COR-L47 (cell line): Measurements from ENCODE around the gene TRIM74.
"Not testable (repeated sequence)": the region's sequence is repeated elsewhere in the genome, so short reads cannot be mapped to it uniquely, and the experiment has no call there.

Experiments used
- DNase-seq: peaks from one replicate; lab custom pipeline; 2025; lab: John Stamatoyannopoulos, UW

Gene TRIM74

GRCh38 chr7:72968980-72969516 lies at the start of gene TRIM74:
Gene TRIM74, minus strand, starts transcription at chr7:72969466. Its CDS starts 3,309 bp downstream, at chr7:72966157.
- not testable (repeated sequence) for DNase-seq

GRCh38 chr7:73006491-73006890 lies 37.2 kb upstream of the TRIM74 start:
- DNase-seq: not testable (repeated sequence)

- DNase-seq: not testable (repeated sequence)
Observed at GRCh38 chr7:73005693-73006447, 36.6 kb upstream of the TRIM74 start.

GRCh38 chr7:73005356-73005692 lies 36.1 kb upstream of the TRIM74 start:
- not testable (repeated sequence) for DNase-seq

GRCh38 chr7:72997887-72998468 lies 28.7 kb upstream of the TRIM74 start:
- not testable (repeated sequence) for DNase-seq

GRCh38 chr7:72997447-72997846 lies 28.2 kb upstream of the TRIM74 start:
- DNase-seq: not testable (repeated sequence)

- DNase-seq: not testable (repeated sequence)
Observed at GRCh38 chr7:72995484-72995883, 26.2 kb upstream of the TRIM74 start.

GRCh38 chr7:72990146-72990913 lies 21.1 kb upstream of the TRIM74 start:
- not testable (repeated sequence) for DNase-seq

- not testable (repeated sequence) for DNase-seq
Observed at GRCh38 chr7:72982084-72982483, 12.8 kb upstream of the TRIM74 start.

GRCh38 chr7:72980382-72980781 lies 11.1 kb upstream of the TRIM74 start:
- DNase-seq: not testable (repeated sequence)

GRCh38 chr7:72976434-72976833 lies 7.2 kb upstream of the TRIM74 start:
- not testable (repeated sequence) for DNase-seq

- DNase-seq: not testable (repeated sequence)
Observed at GRCh38 chr7:72975656-72976286, 6.5 kb upstream of the TRIM74 start.

- DNase-seq: not testable (repeated sequence)
Observed at GRCh38 chr7:72974781-72975180, 5.5 kb upstream of the TRIM74 start.

- DNase-seq: not testable (repeated sequence)
Observed at GRCh38 chr7:72971505-72971904, 2.2 kb upstream of the TRIM74 start.

GRCh38 chr7:72969688-72970087 lies 422 bp upstream of the TRIM74 start:
- DNase-seq: not testable (repeated sequence)

- not testable (repeated sequence) for DNase-seq
Observed at GRCh38 chr7:72966892-72967291, 2.4 kb downstream of the TRIM74 start.

GRCh38 chr7:72965186-72965975 lies 3.9 kb downstream of the TRIM74 start:
- DNase-seq: not testable (repeated sequence)

- not testable (repeated sequence) for DNase-seq
Observed at GRCh38 chr7:72963056-72963455, 6.2 kb downstream of the TRIM74 start.

GRCh38 chr7:72961346-72961650 lies 8.0 kb downstream of the TRIM74 start:
- DNase-seq: not testable (repeated sequence)

- DNase-seq: not testable (repeated sequence)
Observed at GRCh38 chr7:72960626-72961345, 8.5 kb downstream of the TRIM74 start.

GRCh38 chr7:72960029-72960428 lies 9.2 kb downstream of the TRIM74 start:
- not testable (repeated sequence) for DNase-seq
